ENCODE measurements around the gene MED9.

- TF ChIP-seq, protein P1, sequence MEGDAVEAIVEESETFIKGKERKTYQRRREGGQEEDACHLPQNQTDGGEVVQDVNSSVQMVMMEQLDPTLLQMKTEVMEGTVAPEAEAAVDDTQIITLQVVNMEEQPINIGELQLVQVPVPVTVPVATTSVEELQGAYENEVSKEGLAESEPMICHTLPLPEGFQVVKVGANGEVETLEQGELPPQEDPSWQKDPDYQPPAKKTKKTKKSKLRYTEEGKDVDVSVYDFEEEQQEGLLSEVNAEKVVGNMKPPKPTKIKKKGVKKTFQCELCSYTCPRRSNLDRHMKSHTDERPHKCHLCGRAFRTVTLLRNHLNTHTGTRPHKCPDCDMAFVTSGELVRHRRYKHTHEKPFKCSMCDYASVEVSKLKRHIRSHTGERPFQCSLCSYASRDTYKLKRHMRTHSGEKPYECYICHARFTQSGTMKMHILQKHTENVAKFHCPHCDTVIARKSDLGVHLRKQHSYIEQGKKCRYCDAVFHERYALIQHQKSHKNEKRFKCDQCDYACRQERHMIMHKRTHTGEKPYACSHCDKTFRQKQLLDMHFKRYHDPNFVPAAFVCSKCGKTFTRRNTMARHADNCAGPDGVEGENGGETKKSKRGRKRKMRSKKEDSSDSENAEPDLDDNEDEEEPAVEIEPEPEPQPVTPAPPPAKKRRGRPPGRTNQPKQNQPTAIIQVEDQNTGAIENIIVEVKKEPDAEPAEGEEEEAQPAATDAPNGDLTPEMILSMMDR (IDR thresholded peaks at IDR 0.05), result no peak
- no peak for TF ChIP-seq ZFX (IDR thresholded peaks at IDR 0.05; ENCODE audit: borderline replicate concordance)
Measured at GRCh38 chr17:17440938-17441675, 35.7 kb upstream of the MED9 start.
